ENCODE data around the gene CLDN12.

DNA sequence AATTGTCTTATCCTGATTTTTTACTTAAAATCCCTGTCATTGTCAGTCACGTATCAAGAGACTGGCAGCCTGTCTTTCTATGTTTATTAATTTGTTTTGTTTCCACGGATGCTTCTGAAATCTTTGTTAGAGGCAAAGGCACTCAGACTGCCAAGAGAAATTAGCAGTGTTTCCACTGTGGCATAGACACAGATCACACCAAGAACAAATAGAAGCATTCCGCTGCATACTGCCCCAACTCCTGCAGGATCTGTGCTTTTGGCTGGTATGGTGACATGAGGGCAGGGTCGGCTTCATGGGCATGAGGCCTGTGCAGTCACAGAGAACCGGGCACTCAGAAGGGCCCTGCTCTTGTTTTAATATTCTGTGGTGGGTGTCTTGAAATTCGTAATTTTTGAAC is 18.4 kb downstream of the CLDN12 start:
- no peak for TF ChIP-seq CTCF (IDR thresholded peaks at IDR 0.05; ENCODE audit: low read length)
- TF ChIP-seq EZH2 (optimal IDR thresholded peaks at IDR 0.05; ENCODE audit: low read depth, low read length), result no peak
- no peak for TF ChIP-seq EZH2phosphoT487 (IDR thresholded peaks at IDR 0.05; ENCODE audit: low read length)

Data from MM.1S (cell line).